ENCODE measurements around the gene LCMT1.

DNA sequence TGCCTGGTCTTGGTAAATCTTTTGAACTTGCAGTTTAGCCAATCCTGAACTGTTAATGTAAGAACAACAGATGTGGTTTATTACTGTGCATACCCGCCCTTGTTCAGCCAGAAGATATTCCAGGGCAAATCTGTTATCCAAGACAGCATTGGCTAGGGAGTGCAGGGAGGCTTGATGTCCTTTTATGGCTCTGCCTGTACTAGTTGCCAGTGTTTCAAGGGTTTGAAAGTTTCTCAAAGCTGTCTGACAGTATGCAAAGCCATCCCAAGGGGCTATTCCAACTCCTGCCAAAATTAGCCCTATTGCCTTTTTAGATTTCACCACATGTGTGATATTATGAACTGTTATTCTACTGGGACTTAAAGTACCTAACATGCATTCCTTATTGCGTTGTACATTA lies 30.1 kb downstream of the LCMT1 start:
- TF ChIP-seq, protein P1, sequence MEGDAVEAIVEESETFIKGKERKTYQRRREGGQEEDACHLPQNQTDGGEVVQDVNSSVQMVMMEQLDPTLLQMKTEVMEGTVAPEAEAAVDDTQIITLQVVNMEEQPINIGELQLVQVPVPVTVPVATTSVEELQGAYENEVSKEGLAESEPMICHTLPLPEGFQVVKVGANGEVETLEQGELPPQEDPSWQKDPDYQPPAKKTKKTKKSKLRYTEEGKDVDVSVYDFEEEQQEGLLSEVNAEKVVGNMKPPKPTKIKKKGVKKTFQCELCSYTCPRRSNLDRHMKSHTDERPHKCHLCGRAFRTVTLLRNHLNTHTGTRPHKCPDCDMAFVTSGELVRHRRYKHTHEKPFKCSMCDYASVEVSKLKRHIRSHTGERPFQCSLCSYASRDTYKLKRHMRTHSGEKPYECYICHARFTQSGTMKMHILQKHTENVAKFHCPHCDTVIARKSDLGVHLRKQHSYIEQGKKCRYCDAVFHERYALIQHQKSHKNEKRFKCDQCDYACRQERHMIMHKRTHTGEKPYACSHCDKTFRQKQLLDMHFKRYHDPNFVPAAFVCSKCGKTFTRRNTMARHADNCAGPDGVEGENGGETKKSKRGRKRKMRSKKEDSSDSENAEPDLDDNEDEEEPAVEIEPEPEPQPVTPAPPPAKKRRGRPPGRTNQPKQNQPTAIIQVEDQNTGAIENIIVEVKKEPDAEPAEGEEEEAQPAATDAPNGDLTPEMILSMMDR (IDR thresholded peaks at IDR 0.05) = no peak
- TF ChIP-seq POLR2A (IDR thresholded peaks at IDR 0.05) = no peak

All from Peyer's patch (tissue), 4 donors.